ENCODE measurements around the gene GPR35.

DNA sequence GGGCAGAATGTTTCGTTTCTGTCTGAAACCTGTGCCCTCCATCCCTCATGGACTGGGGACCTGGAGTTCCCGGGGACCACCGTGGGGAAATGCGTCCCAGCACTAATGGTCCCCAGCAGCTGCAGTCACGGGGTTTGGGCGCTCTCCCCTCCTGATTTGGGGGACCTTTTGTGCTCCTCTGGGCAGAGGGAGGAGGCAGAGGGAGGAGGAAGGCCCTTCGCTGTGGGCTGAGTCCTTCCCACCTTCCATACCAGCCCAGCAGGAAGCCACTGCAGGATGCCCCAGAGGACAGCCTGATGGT is 3.2 kb downstream of the GPR35 start:
- TF ChIP-seq, protein P1, sequence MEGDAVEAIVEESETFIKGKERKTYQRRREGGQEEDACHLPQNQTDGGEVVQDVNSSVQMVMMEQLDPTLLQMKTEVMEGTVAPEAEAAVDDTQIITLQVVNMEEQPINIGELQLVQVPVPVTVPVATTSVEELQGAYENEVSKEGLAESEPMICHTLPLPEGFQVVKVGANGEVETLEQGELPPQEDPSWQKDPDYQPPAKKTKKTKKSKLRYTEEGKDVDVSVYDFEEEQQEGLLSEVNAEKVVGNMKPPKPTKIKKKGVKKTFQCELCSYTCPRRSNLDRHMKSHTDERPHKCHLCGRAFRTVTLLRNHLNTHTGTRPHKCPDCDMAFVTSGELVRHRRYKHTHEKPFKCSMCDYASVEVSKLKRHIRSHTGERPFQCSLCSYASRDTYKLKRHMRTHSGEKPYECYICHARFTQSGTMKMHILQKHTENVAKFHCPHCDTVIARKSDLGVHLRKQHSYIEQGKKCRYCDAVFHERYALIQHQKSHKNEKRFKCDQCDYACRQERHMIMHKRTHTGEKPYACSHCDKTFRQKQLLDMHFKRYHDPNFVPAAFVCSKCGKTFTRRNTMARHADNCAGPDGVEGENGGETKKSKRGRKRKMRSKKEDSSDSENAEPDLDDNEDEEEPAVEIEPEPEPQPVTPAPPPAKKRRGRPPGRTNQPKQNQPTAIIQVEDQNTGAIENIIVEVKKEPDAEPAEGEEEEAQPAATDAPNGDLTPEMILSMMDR (IDR thresholded peaks at IDR 0.05; ENCODE audit: insufficient read depth, low read length), result no peak
- TF ChIP-seq POLR2AphosphoS5 (IDR thresholded peaks at IDR 0.05; ENCODE audit: low read depth) (no peak), SPI1 (IDR thresholded peaks at IDR 0.05; ENCODE audit: borderline replicate concordance, low read depth) (no peak), GABPA (IDR thresholded peaks at IDR 0.05; ENCODE audit: low read depth) (no peak)
- TF ChIP-seq, protein P2, sequence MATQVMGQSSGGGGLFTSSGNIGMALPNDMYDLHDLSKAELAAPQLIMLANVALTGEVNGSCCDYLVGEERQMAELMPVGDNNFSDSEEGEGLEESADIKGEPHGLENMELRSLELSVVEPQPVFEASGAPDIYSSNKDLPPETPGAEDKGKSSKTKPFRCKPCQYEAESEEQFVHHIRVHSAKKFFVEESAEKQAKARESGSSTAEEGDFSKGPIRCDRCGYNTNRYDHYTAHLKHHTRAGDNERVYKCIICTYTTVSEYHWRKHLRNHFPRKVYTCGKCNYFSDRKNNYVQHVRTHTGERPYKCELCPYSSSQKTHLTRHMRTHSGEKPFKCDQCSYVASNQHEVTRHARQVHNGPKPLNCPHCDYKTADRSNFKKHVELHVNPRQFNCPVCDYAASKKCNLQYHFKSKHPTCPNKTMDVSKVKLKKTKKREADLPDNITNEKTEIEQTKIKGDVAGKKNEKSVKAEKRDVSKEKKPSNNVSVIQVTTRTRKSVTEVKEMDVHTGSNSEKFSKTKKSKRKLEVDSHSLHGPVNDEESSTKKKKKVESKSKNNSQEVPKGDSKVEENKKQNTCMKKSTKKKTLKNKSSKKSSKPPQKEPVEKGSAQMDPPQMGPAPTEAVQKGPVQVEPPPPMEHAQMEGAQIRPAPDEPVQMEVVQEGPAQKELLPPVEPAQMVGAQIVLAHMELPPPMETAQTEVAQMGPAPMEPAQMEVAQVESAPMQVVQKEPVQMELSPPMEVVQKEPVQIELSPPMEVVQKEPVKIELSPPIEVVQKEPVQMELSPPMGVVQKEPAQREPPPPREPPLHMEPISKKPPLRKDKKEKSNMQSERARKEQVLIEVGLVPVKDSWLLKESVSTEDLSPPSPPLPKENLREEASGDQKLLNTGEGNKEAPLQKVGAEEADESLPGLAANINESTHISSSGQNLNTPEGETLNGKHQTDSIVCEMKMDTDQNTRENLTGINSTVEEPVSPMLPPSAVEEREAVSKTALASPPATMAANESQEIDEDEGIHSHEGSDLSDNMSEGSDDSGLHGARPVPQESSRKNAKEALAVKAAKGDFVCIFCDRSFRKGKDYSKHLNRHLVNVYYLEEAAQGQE (IDR thresholded peaks at IDR 0.05; ENCODE audit: insufficient replicate concordance, low read depth), result no peak

Measured in HL-60 (cell line).